WTC11 (cell line): ENCODE data around the gene PAPPA2. TPM values are rescaled to one million over a fixed set of nuclear protein-coding genes. Genes with fewer than 3 reads are reported as not detected.

Source experiments
- ATAC-seq: fragments of 200-7000 bp; cut with Tn5 transposase; 2 replicates; pipeline ENCODE4 v1.10.0; 2021; ENCODE audit warnings: mild to moderate bottlenecking, moderate library complexity
- CTCF ChIA-PET: fragments of 300-600 bp; sonication (Branson Sonifier 250); formaldehyde crosslinking; loops from one replicate; lab custom pipeline; 2021; ENCODE audit warnings: antibody characterized with exemption; lab: Charles Lee
- POLR2A ChIA-PET: fragments of 350-600 bp; sonication (Branson Sonifier 250); formaldehyde crosslinking; loops from one replicate; lab custom pipeline; 2021; ENCODE audit warnings: antibody characterized with exemption; lab: Charles Lee
- DNase-seq: peaks from one replicate; pipeline ENCODE4 v3.0.0; 2021; ENCODE audit warnings: low spot score
- H3K27ac Mint-ChIP-seq: 2 replicates; pipeline ENCODE4 v1.8.0; 2021; ENCODE audit warnings: mixed read lengths
- H3K27me3 Mint-ChIP-seq: 2 replicates; pipeline ENCODE4 v1.8.0; 2021; ENCODE audit warnings: low read depth, mild to moderate bottlenecking, moderate library complexity, mixed read lengths
- H3K36me3 Mint-ChIP-seq: 2 replicates; pipeline ENCODE4 v1.8.0; 2021; ENCODE audit warnings: mixed read lengths
- H3K4me1 Mint-ChIP-seq: 2 replicates; pipeline ENCODE4 v1.8.0; 2022; ENCODE audit warnings: mixed read lengths
- H3K4me3 Mint-ChIP-seq: 2 replicates; pipeline ENCODE4 v1.8.0; 2021; ENCODE audit warnings: mild to moderate bottlenecking, moderate library complexity, mixed read lengths
- H3K9me3 Mint-ChIP-seq: 2 replicates; pipeline ENCODE4 v1.8.0; 2021; ENCODE audit warnings: mixed read lengths
- AFF4 ChIP-seq: sonication (generic); formaldehyde crosslinking; IDR thresholded peaks from 2 replicates; pipeline ENCODE4 v1.8.1; 2023; ENCODE audit warnings: mild to moderate bottlenecking, missing genetic modification reagents, borderline replicate concordance
- ATF1 ChIP-seq: sonication (generic); formaldehyde crosslinking; IDR thresholded peaks from 2 replicates; pipeline ENCODE4 v1.8.1; 2023; ENCODE audit warnings: mild to moderate bottlenecking, moderate library complexity, missing genetic modification reagents
- CDX4 ChIP-seq: fragments of 250-450 bp; sonication (Bioruptor Pico); IDR thresholded peaks from 2 replicates; pipeline ENCODE4 v1.9.0; 2021; ENCODE audit warnings: moderate library complexity, mild to moderate bottlenecking, inconsistent platforms, borderline replicate concordance
- FOXP1 ChIP-seq: sonication (generic); formaldehyde crosslinking; IDR thresholded peaks from 2 replicates; pipeline ENCODE4 v1.8.0; 2022; ENCODE audit warnings: missing genetic modification reagents, mild to moderate bottlenecking, moderate library complexity, borderline replicate concordance
- IRF2 ChIP-seq: sonication (generic); formaldehyde crosslinking; IDR thresholded peaks from 2 replicates; pipeline ENCODE4 v1.8.0; 2022; ENCODE audit warnings: low read depth, missing genetic modification reagents, borderline replicate concordance
- JAZF1 ChIP-seq: fragments of 250-450 bp; sonication (Bioruptor Pico); IDR thresholded peaks from 2 replicates; pipeline ENCODE4 v1.9.0; 2021; ENCODE audit warnings: moderate library complexity, mild to moderate bottlenecking, inconsistent platforms
- KAT7 ChIP-seq: sonication (generic); formaldehyde crosslinking; IDR thresholded peaks from 2 replicates; pipeline ENCODE4 v1.8.1; 2023; ENCODE audit warnings: missing genetic modification reagents, mild to moderate bottlenecking, borderline replicate concordance
- NFYB ChIP-seq: sonication (generic); formaldehyde crosslinking; conservative IDR thresholded peaks from 2 replicates; pipeline ENCODE4 v1.8.0; 2022; ENCODE audit warnings: low read depth, missing genetic modification reagents
- NR1H2 ChIP-seq: sonication (generic); formaldehyde crosslinking; IDR thresholded peaks from 2 replicates; pipeline ENCODE4 v1.9.0; 2021; ENCODE audit warnings: mild to moderate bottlenecking, moderate library complexity, missing genetic modification reagents
- PRRX2 ChIP-seq: fragments of 250-450 bp; sonication (Bioruptor Pico); IDR thresholded peaks from 2 replicates; pipeline ENCODE4 v1.8.0; 2021; ENCODE audit warnings: mild to moderate bottlenecking
- SMAD3 ChIP-seq: sonication (generic); formaldehyde crosslinking; IDR thresholded peaks from 2 replicates; pipeline ENCODE4 v1.8.0; 2022; ENCODE audit warnings: missing genetic modification reagents, mild to moderate bottlenecking, borderline replicate concordance
- STAT6 ChIP-seq: sonication (generic); formaldehyde crosslinking; conservative IDR thresholded peaks from 2 replicates; pipeline ENCODE4 v1.8.1; 2023; ENCODE audit warnings: mild to moderate bottlenecking, low read depth, missing genetic modification reagents, moderate library complexity
- USF1 ChIP-seq: sonication (generic); formaldehyde crosslinking; IDR thresholded peaks from 2 replicates; pipeline ENCODE4 v1.8.0; 2022; ENCODE audit warnings: mild to moderate bottlenecking, missing genetic modification reagents
- ZNF121 ChIP-seq: sonication (generic); formaldehyde crosslinking; IDR thresholded peaks from 2 replicates; pipeline ENCODE4 v1.8.0; 2023; ENCODE audit warnings: missing genetic modification reagents
- ZNF232 ChIP-seq: sonication (generic); formaldehyde crosslinking; IDR thresholded peaks from 2 replicates; pipeline ENCODE4 v1.8.0; 2022; ENCODE audit warnings: mild to moderate bottlenecking, missing genetic modification reagents
- total RNA-seq: library from RNA; stranded (reverse); gene quantifications from 3 replicates; pipeline ENCODE4 v1.2.3, GENCODE V29; 2021
- TF ChIP-seq, protein P1 (sequence below): fragments of 250-450 bp; sonication (Bioruptor Pico); conservative IDR thresholded peaks from 2 replicates; pipeline ENCODE4 v1.9.0; 2021; ENCODE audit warnings: mild to moderate bottlenecking

Gene PAPPA2
- total RNA-seq, 1 experiment from 2014 or later: 0.74 TPM

DNA sequence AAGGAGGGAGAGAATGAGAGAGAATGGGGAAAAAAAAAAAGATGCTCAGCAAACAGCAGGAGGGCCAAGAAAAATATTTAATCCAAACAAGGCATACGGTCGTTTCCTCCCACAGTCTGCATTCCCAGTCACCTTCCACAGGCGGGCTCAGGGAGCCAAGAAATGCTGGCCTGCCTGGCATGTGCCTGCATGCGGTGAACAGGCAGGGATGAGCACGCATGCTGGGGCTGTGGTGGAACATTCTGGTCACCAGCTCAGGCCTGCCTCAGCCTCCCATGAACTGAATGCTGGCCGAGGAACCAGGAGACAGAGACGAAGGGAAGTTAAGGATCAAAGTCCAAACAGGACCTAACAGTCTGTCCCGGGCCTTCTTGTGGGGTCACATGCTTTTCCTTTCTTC lies 366.3 kb downstream of the PAPPA2 start:
- ATAC-seq (peak; percentile 43), DNase-seq (no peak)
- Mint-ChIP-seq H3K27me3 (no peaks in the 10 kb centered on the region), H3K4me1 (no peaks in the 10 kb centered on the region), H3K27ac (no peak overlapping the region), H3K9me3 (peaks cover 3% of the 10 kb centered on the region; the same call in 1 of the 2 replicates), H3K4me3 (no peak overlapping the region), H3K36me3 (no peaks in the 10 kb centered on the region)
- ChIA-PET POLR2A (no interaction called here), CTCF (no interaction called here)
- no peak for TF ChIP-seq JAZF1 (CRISPR knock-in tag)
- peak; percentile 70 for TF ChIP-seq ZNF121 (CRISPR knock-in tag)
- no peak for TF ChIP-seq CDX4
- no peak for TF ChIP-seq SMAD3 (CRISPR knock-in tag)
- TF ChIP-seq AFF4 (CRISPR knock-in tag): no peak
- no peak for TF ChIP-seq ATF1 (CRISPR knock-in tag)
- TF ChIP-seq, protein P1, sequence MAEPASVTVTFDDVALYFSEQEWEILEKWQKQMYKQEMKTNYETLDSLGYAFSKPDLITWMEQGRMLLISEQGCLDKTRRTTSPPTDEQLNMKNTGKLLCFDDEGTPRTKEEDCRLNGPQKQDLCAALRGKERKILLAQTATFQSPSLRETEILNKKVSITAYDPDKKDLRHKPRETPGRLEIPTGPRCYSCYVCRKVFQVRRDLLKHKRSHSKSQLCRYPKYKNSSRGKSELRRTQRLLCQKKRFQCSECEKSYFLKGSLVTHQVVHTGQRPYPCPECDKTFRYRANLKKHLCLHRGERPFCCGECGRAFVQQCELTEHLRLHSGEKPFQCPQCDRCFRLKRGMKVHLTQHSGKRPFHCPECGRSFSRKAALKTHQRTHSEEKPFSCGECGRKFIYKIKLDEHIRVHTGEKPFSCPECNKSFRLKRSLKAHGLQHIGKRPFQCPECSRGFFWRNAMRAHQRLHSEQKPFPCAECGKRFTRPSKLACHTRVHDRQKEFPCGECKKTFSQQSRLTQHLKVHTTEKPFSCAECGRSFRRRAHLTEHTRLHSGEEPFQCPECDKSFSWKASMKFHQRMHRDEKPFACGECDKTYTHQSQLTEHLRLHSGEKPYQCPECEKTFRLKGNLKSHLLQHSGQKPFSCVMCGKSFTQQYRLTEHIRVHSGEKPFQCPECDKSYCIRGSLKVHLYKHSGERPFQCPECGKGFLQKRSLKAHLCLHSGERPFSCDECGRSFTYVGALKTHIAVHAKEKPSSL (CRISPR knock-in tag): no peak

- DNase-seq (no peak), ATAC-seq (peak; percentile 51)
- CTCF ChIA-PET: no interaction called here
- H3K27ac Mint-ChIP-seq: no peak overlapping the region
- H3K27me3 Mint-ChIP-seq: no peaks in the 10 kb centered on the region
- TF ChIP-seq KAT7 (no peak), IRF2 (CRISPR knock-in tag) (no peak), NFYB (CRISPR knock-in tag) (no peak), FOXP1 (CRISPR knock-in tag) (no peak), NR1H2 (CRISPR knock-in tag) (no peak)
- peaks cover 3% of the 10 kb centered on the region; the same call in 1 of the 2 replicates for H3K9me3 Mint-ChIP-seq
- POLR2A ChIA-PET: no interaction called here
- H3K36me3 Mint-ChIP-seq: no peaks in the 10 kb centered on the region
- H3K4me3 Mint-ChIP-seq: no peak overlapping the region
- H3K4me1 Mint-ChIP-seq: no peaks in the 10 kb centered on the region
Measured at GRCh38 chr1:176831150-176831549, 368.2 kb downstream of the PAPPA2 start.

DNA sequence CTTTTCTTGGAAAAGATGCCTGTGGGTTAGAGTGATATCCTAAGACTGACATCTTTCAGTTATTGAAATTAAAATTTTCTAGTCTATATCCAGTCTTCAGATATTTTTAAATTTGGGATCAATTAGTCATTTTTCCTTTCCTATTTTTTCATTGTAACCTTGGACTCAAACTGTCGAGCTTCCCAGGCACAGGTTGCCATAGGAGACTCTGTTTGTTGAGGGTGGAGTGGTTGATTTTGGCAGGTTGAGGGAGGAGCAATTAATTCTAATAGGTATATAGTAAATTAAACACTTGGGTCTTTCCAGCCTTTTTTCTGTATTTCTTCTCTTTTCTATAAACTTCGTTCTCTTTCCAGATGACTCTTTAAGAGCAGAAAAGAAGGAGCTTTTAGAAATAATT lies 374.7 kb downstream of the PAPPA2 start:
- Mint-ChIP-seq H3K36me3 (no peaks in the 10 kb centered on the region), H3K4me1 (peaks cover 5% of the 10 kb centered on the region), H3K27ac (no peak overlapping the region), H3K9me3 (no peaks in the 10 kb centered on the region), H3K27me3 (no peaks in the 10 kb centered on the region), H3K4me3 (no peak overlapping the region)
- ChIA-PET CTCF (no interaction called here), POLR2A (no interaction called here)
- no peak for DNase-seq
- ATAC-seq: no peak
- TF ChIP-seq STAT6: no peak
- TF ChIP-seq USF1 (CRISPR knock-in tag): no peak
- no peak for TF ChIP-seq PRRX2
- no peak for TF ChIP-seq ZNF232 (CRISPR knock-in tag)
- no peak for TF ChIP-seq AFF4 (CRISPR knock-in tag)
